KOPT-K1 (cell line): ENCODE results near the gene PPP3CA.

Experiments used
- H3K27ac ChIP-seq: fragments of 200-600 bp; sonication (generic); 2 replicates; pipeline ENCODE4 v1.5.1; 2016; ENCODE audit warnings: antibody characterized with exemption, mild to moderate bottlenecking, low read depth, low read length; ENCODE audit not compliant: poor library complexity, severe bottlenecking
- H3K36me3 ChIP-seq: fragments of 200-600 bp; sonication (generic); 2 replicates; pipeline ENCODE4 v1.5.1; 2017; ENCODE audit warnings: antibody characterized with exemption, mild to moderate bottlenecking, low read length, moderate library complexity; ENCODE audit not compliant: insufficient read depth
- H3K9me3 ChIP-seq: fragments of 200-600 bp; sonication (generic); 2 replicates; pipeline ENCODE4 v1.5.1; 2017; ENCODE audit warnings: antibody characterized with exemption, low read length, mild to moderate bottlenecking; ENCODE audit not compliant: insufficient read depth, poor library complexity, severe bottlenecking

The PPP3CA gene

GRCh38 chr4:101201421-101201820, 145.9 kb downstream of the PPP3CA start:
- H3K9me3 ChIP-seq = no peaks in the 10 kb centered on the region
- no peaks in the 10 kb centered on the region for H3K36me3 ChIP-seq
- H3K27ac ChIP-seq = no peak overlapping the region

- H3K36me3 ChIP-seq = no peaks in the 10 kb centered on the region
- H3K9me3 ChIP-seq = no peaks in the 10 kb centered on the region
- no peak overlapping the region for H3K27ac ChIP-seq
Observed at GRCh38 chr4:101200561-101200960, 146.8 kb downstream of the PPP3CA start.

GRCh38 chr4:101199507-101200285, 147.6 kb downstream of the PPP3CA start:
- H3K36me3 ChIP-seq = no peaks in the 10 kb centered on the region
- H3K9me3 ChIP-seq = no peaks in the 10 kb centered on the region
- no peak overlapping the region for H3K27ac ChIP-seq

GRCh38 chr4:101198682-101199339, 148.5 kb downstream of the PPP3CA start:
- Histone ChIP-seq H3K36me3 (no peaks in the 10 kb centered on the region), H3K9me3 (no peaks in the 10 kb centered on the region), H3K27ac (no peak overlapping the region)

- H3K9me3 ChIP-seq = no peaks in the 10 kb centered on the region
- no peaks in the 10 kb centered on the region for H3K36me3 ChIP-seq
- H3K27ac ChIP-seq = no peak overlapping the region
Observed at GRCh38 chr4:101197350-101197749, 150.0 kb downstream of the PPP3CA start.

GRCh38 chr4:101192244-101192643, 155.1 kb downstream of the PPP3CA start:
- H3K36me3 ChIP-seq = no peaks in the 10 kb centered on the region
- H3K27ac ChIP-seq = no peak overlapping the region
- no peaks in the 10 kb centered on the region for H3K9me3 ChIP-seq

GRCh38 chr4:101191302-101192098, 155.8 kb downstream of the PPP3CA start:
- H3K27ac ChIP-seq = no peak overlapping the region
- no peaks in the 10 kb centered on the region for H3K36me3 ChIP-seq
- H3K9me3 ChIP-seq = no peaks in the 10 kb centered on the region

GRCh38 chr4:101190751-101191150, 156.6 kb downstream of the PPP3CA start:
- H3K9me3 ChIP-seq = no peaks in the 10 kb centered on the region
- H3K27ac ChIP-seq = no peak overlapping the region
- no peaks in the 10 kb centered on the region for H3K36me3 ChIP-seq

- no peak overlapping the region for H3K27ac ChIP-seq
Observed at GRCh38 chr4:101188906-101189305, 158.4 kb downstream of the PPP3CA start.

GRCh38 chr4:101187841-101188240, 159.5 kb downstream of the PPP3CA start:
- H3K36me3 ChIP-seq = no peaks in the 10 kb centered on the region
- H3K27ac ChIP-seq = no peak overlapping the region
- H3K9me3 ChIP-seq = peaks cover 6% of the 10 kb centered on the region

More at GRCh38 chr4:101188906-101189305, 158.4 kb downstream of the PPP3CA start:
- Histone ChIP-seq H3K9me3 (no peaks in the 10 kb centered on the region), H3K36me3 (no peaks in the 10 kb centered on the region)

- Histone ChIP-seq H3K9me3 (peaks cover 15% of the 10 kb centered on the region), H3K27ac (no peak overlapping the region), H3K36me3 (no peaks in the 10 kb centered on the region; the same call in 1 of the 2 replicates)
Observed at GRCh38 chr4:101186567-101187184, 160.7 kb downstream of the PPP3CA start.

GRCh38 chr4:101184668-101185067, 162.7 kb downstream of the PPP3CA start:
- no peaks in the 10 kb centered on the region; the same call in 1 of the 2 replicates for H3K36me3 ChIP-seq
- no peak overlapping the region for H3K27ac ChIP-seq
- H3K9me3 ChIP-seq = peaks cover 15% of the 10 kb centered on the region

GRCh38 chr4:101183666-101184373, 163.5 kb downstream of the PPP3CA start:
- Histone ChIP-seq H3K27ac (no peak overlapping the region), H3K36me3 (no peaks in the 10 kb centered on the region; the same call in 1 of the 2 replicates), H3K9me3 (peaks cover 15% of the 10 kb centered on the region)

- Histone ChIP-seq H3K36me3 (no peaks in the 10 kb centered on the region; the same call in 1 of the 2 replicates), H3K27ac (no peak overlapping the region), H3K9me3 (peaks cover 15% of the 10 kb centered on the region)
Observed at GRCh38 chr4:101183221-101183620, 164.1 kb downstream of the PPP3CA start.
